Body of pancreas (tissue), 4 donors: ENCODE data around the gene ZCCHC13. TPM values are rescaled to one million over a fixed set of nuclear protein-coding genes. Genes with fewer than 3 reads are reported as not detected.

Experiments
- ATAC-seq: fragments of 150-250 bp; one replicate; pipeline ENCODE4 v1.9.1; 2016
- DNase-seq, 4 donors: peaks; one replicate each; pipeline ENCODE4 v3.0.0-alpha.2; 2019
- H3K27ac ChIP-seq, 4 donors: fragments of 200-600 bp; sonication (generic); 1 replicate in 3 of 4; 2 replicates in 1 of 4; pipeline versions ENCODE4 v1.5.1 to v1.6.1; 2016 to 2019; ENCODE audit warnings: mild to moderate bottlenecking in 1 of 4, mixed read lengths in 1 of 4, moderate library complexity in 1 of 4
- H3K27me3 ChIP-seq, 2 donors: fragments of 200-600 bp; sonication (generic); one replicate each; pipeline ENCODE4 v1.6.0; 2016; ENCODE audit warnings: mild to moderate bottlenecking in 1 of 2
- H3K36me3 ChIP-seq, 2 donors: fragments of 200-600 bp; sonication (generic); replicated peaks in 1 of 2; 2 replicates each; pipeline ENCODE4 v1.5.1; 2016; ENCODE audit warnings: low read depth in 2 of 2; ENCODE audit not compliant: insufficient read depth in 1 of 2
- H3K4me1 ChIP-seq: fragments of 200-600 bp; sonication (generic); one replicate; pipeline ENCODE4 v1.6.0; 2016
- H3K4me3 ChIP-seq, 2 donors: fragments of 200-600 bp; sonication (generic); 1 replicate in 1 of 2; 2 replicates in 1 of 2; pipeline ENCODE4 v1.5.1; 2016 to 2019
- H3K9me3 ChIP-seq, 3 donors: fragments of 200-600 bp; sonication (generic); 1 replicate in 2 of 3; 2 replicates in 1 of 3; pipeline ENCODE4 v1.5.1; 2016
- CTCF ChIP-seq, 7 experiments: fragments of 450-650 bp in 4 of 7; fragments of 200-600 bp in 3 of 7; sonication (generic) in 3 of 7; IDR thresholded peaks; one replicate each; pipeline ENCODE4 v1.5.1; 2016 to 2019; ENCODE audit warnings: antibody characterized with exemption in 7 of 7
- POLR2A ChIP-seq, 3 donors: fragments of 450-650 bp; IDR thresholded peaks; one replicate each; pipeline ENCODE4 v1.6.1; 2016; ENCODE audit warnings: antibody characterized with exemption in 3 of 3, mild to moderate bottlenecking in 2 of 3
- WGBS, 2 donors: methylation state at CpG; one replicate each; pipeline ENCODE4 v1.1.5; 2017; 5-methylcytosine and 5-hydroxymethylcytosine counted together
- intact Hi-C: fragments of 100-400 bp; cut with DNase I; formaldehyde crosslinking; loops from one replicate; pipeline ENCODE4 v1.15.1; 2023
- total RNA-seq, 2 donors: library from RNA; depleted of rRNA; stranded (reverse); fragments of >200 nt; gene quantifications; one replicate each; pipeline ENCODE4 v1.1.0, GENCODE V29; 2016

ZCCHC13 gene
- total RNA-seq, 2 donors from 2014 or later, result not detected

GRCh38 chrX:74272230-74272629 is 31.8 kb upstream of the ZCCHC13 start:
- intact Hi-C loops, result no loop called here
- no peak for ATAC-seq
- H3K4me3 ChIP-seq, result no peak overlapping the region
- no peak for DNase-seq
- 88 to 97% methylated on average over 2 of the region's 2 CpGs for WGBS, 2 donors
- H3K27me3 ChIP-seq, result no peaks in the 10 kb centered on the region
- no peaks in the 10 kb centered on the region for H3K4me1 ChIP-seq
- H3K27ac ChIP-seq, result no peak overlapping the region
- TF ChIP-seq POLR2A (IDR thresholded peaks at IDR 0.05) (no peak), CTCF (IDR thresholded peaks at IDR 0.05) (no peak)
- no peaks in the 10 kb centered on the region for H3K36me3 ChIP-seq
- no peaks in the 10 kb centered on the region for H3K9me3 ChIP-seq

GRCh38 chrX:74274516-74274915 is 29.5 kb upstream of the ZCCHC13 start:
- intact Hi-C loops, result no loop called here
- ATAC-seq, result no peak
- DNase-seq, result no peak
- TF ChIP-seq CTCF (IDR thresholded peaks at IDR 0.05), result no peak
- no peak for TF ChIP-seq POLR2A (IDR thresholded peaks at IDR 0.05)
- Histone ChIP-seq H3K9me3 (no peaks in the 10 kb centered on the region), H3K27me3 (no peaks in the 10 kb centered on the region), H3K4me3 (no peak overlapping the region), H3K27ac (no peak overlapping the region), H3K4me1 (no peaks in the 10 kb centered on the region), H3K36me3 (no peaks in the 10 kb centered on the region)
- 85 to 89% methylated on average over 5 of the region's 5 CpGs for WGBS, 2 donors

- Histone ChIP-seq H3K4me1 (no peaks in the 10 kb centered on the region), H3K27me3 (no peaks in the 10 kb centered on the region), H3K4me3 (no peak overlapping the region), H3K27ac (no peak overlapping the region), H3K36me3 (peaks cover 0 to 5% of the 10 kb centered on the region in 2 donors), H3K9me3 (no peaks in the 10 kb centered on the region)
- TF ChIP-seq CTCF (IDR thresholded peaks at IDR 0.05) (no peak), POLR2A (IDR thresholded peaks at IDR 0.05) (no peak)
- intact Hi-C loops, result no loop called here
- 50 to 67% methylated on average over 2 to 3 of the region's 3 CpGs for WGBS, 2 donors
- DNase-seq (no peak), ATAC-seq (no peak)
These were observed 26.7 kb upstream of the ZCCHC13 start for GRCh38 chrX:74277320-74277719.

- intact Hi-C loops, result no loop called here
- no peak overlapping the region for H3K27ac ChIP-seq
- peaks cover 0 to 5% of the 10 kb centered on the region in 2 donors for H3K36me3 ChIP-seq
- DNase-seq, result no peak
- no peaks in the 10 kb centered on the region for H3K9me3 ChIP-seq
- H3K4me1 ChIP-seq, result no peaks in the 10 kb centered on the region
- 91 to 100% methylated on average over 1 of the region's 1 CpG for WGBS, 2 donors
- no peak overlapping the region for H3K4me3 ChIP-seq
- no peak for ATAC-seq
- TF ChIP-seq CTCF (IDR thresholded peaks at IDR 0.05) (no peak), POLR2A (IDR thresholded peaks at IDR 0.05) (no peak)
- H3K27me3 ChIP-seq, result no peaks in the 10 kb centered on the region
These were observed 26.1 kb upstream of the ZCCHC13 start for GRCh38 chrX:74277846-74278245.

- Histone ChIP-seq H3K9me3 (no peaks in the 10 kb centered on the region), H3K36me3 (peaks cover 0 to 5% of the 10 kb centered on the region in 2 donors), H3K4me3 (no peak overlapping the region), H3K27me3 (no peaks in the 10 kb centered on the region), H3K4me1 (no peaks in the 10 kb centered on the region), H3K27ac (no peak overlapping the region)
- DNase-seq (no peak), ATAC-seq (no peak)
- intact Hi-C loops, result no loop called here
- TF ChIP-seq POLR2A (IDR thresholded peaks at IDR 0.05) (no peak), CTCF (IDR thresholded peaks at IDR 0.05) (no peak)
- 74 to 92% methylated on average over 3 of the region's 3 CpGs for WGBS, 2 donors
These were observed 23.2 kb upstream of the ZCCHC13 start for GRCh38 chrX:74280759-74281158.
